ENCODE measurements around the gene POLN.

Gene POLN

GRCh38 chr4:2079926-2080325 is 162.0 kb downstream of the POLN start:
- H3K4me3 ChIP-seq (ENCODE audit: low read depth, low read length), result no peak overlapping the region
- no peak for DNase-seq (ENCODE audit: low read depth)
- TF ChIP-seq MYC (IDR thresholded peaks at IDR 0.05; ENCODE audit: low read depth, low read length) (no peak), CTCF (IDR thresholded peaks at IDR 0.05; ENCODE audit: low read depth, low read length) (no peak), POLR2A (IDR thresholded peaks at IDR 0.05; ENCODE audit: extremely low read depth, insufficient read length) (no peak), MAX (IDR thresholded peaks at IDR 0.05; ENCODE audit: low read depth, low read length) (no peak)

- DNase-seq (ENCODE audit: low read depth), result no peak
- TF ChIP-seq MAX (IDR thresholded peaks at IDR 0.05; ENCODE audit: low read depth, low read length) (no peak), CTCF (IDR thresholded peaks at IDR 0.05; ENCODE audit: low read depth, low read length) (no peak), POLR2A (IDR thresholded peaks at IDR 0.05; ENCODE audit: extremely low read depth, insufficient read length) (no peak), MYC (IDR thresholded peaks at IDR 0.05; ENCODE audit: low read depth, low read length) (no peak)
- H3K4me3 ChIP-seq (ENCODE audit: low read depth, low read length), result no peak overlapping the region
Measured at GRCh38 chr4:2079006-2079405, 162.9 kb downstream of the POLN start.

- TF ChIP-seq POLR2A (IDR thresholded peaks at IDR 0.05; ENCODE audit: extremely low read depth, insufficient read length) (no peak), CTCF (IDR thresholded peaks at IDR 0.05; ENCODE audit: low read depth, low read length) (no peak), MYC (IDR thresholded peaks at IDR 0.05; ENCODE audit: low read depth, low read length) (no peak), MAX (IDR thresholded peaks at IDR 0.05; ENCODE audit: low read depth, low read length) (no peak)
- DNase-seq (ENCODE audit: low read depth), result no peak
- H3K4me3 ChIP-seq (ENCODE audit: low read depth, low read length), result no peak overlapping the region
Measured at GRCh38 chr4:2078584-2078983, 163.3 kb downstream of the POLN start.

- DNase-seq (ENCODE audit: low read depth), result no peak
- H3K4me3 ChIP-seq (ENCODE audit: low read depth, low read length), result no peak overlapping the region
- TF ChIP-seq CTCF (IDR thresholded peaks at IDR 0.05; ENCODE audit: low read depth, low read length) (no peak), MYC (IDR thresholded peaks at IDR 0.05; ENCODE audit: low read depth, low read length) (no peak), POLR2A (IDR thresholded peaks at IDR 0.05; ENCODE audit: extremely low read depth, insufficient read length) (no peak), MAX (IDR thresholded peaks at IDR 0.05; ENCODE audit: low read depth, low read length) (no peak)
Measured at GRCh38 chr4:2077537-2078460, 164.1 kb downstream of the POLN start.

- TF ChIP-seq MAX (IDR thresholded peaks at IDR 0.05; ENCODE audit: low read depth, low read length) (no peak), CTCF (IDR thresholded peaks at IDR 0.05; ENCODE audit: low read depth, low read length) (no peak), POLR2A (IDR thresholded peaks at IDR 0.05; ENCODE audit: extremely low read depth, insufficient read length) (no peak), MYC (IDR thresholded peaks at IDR 0.05; ENCODE audit: low read depth, low read length) (no peak)
- H3K4me3 ChIP-seq (ENCODE audit: low read depth, low read length), result no peak overlapping the region
- no peak for DNase-seq (ENCODE audit: low read depth)
Measured at GRCh38 chr4:2076908-2077536, 164.9 kb downstream of the POLN start.
